GM23338 (cell line): ENCODE results near the gene HTT.

Experiments
- CTCF ChIP-seq, 2 experiments: fragments of 200-600 bp in 1 of 2; sonication (generic) in 1 of 2; conservative IDR thresholded peaks; 2 replicates each; pipeline versions ENCODE4 v1.5.1 to v1.6.1; 2016 to 2017; ENCODE audit warnings: antibody characterized with exemption in 2 of 2, low read depth in 2 of 2, mild to moderate bottlenecking in 2 of 2, moderate library complexity in 1 of 2
- EZH2 ChIP-seq: fragments of 200-600 bp; sonication (generic); IDR thresholded peaks from one replicate; pipeline ENCODE4 v1.8.0; 2017; ENCODE audit warnings: antibody characterized with exemption, mild to moderate bottlenecking, low read depth; ENCODE audit not compliant: unreplicated experiment
- EZH2phosphoT487 ChIP-seq: fragments of 200-600 bp; sonication (generic); IDR thresholded peaks from one replicate; pipeline ENCODE4 v1.8.1; 2018; ENCODE audit warnings: antibody characterized with exemption; ENCODE audit not compliant: unreplicated experiment
- POLR2AphosphoS5 ChIP-seq: IDR thresholded peaks from 2 replicates; pipeline ENCODE4 v1.6.1; 2016; ENCODE audit warnings: antibody characterized with exemption, low read depth
- REST ChIP-seq: IDR thresholded peaks from one replicate; pipeline ENCODE4 v1.6.1; 2018; ENCODE audit warnings: antibody characterized with exemption; ENCODE audit not compliant: unreplicated experiment
- ZNF331 ChIP-seq: fragments of 250-450 bp; sonication (Bioruptor Pico); IDR thresholded peaks from 2 replicates; pipeline ENCODE4 v1.5.0; 2020; ENCODE audit warnings: low read depth, mild to moderate bottlenecking, moderate library complexity

DNA sequence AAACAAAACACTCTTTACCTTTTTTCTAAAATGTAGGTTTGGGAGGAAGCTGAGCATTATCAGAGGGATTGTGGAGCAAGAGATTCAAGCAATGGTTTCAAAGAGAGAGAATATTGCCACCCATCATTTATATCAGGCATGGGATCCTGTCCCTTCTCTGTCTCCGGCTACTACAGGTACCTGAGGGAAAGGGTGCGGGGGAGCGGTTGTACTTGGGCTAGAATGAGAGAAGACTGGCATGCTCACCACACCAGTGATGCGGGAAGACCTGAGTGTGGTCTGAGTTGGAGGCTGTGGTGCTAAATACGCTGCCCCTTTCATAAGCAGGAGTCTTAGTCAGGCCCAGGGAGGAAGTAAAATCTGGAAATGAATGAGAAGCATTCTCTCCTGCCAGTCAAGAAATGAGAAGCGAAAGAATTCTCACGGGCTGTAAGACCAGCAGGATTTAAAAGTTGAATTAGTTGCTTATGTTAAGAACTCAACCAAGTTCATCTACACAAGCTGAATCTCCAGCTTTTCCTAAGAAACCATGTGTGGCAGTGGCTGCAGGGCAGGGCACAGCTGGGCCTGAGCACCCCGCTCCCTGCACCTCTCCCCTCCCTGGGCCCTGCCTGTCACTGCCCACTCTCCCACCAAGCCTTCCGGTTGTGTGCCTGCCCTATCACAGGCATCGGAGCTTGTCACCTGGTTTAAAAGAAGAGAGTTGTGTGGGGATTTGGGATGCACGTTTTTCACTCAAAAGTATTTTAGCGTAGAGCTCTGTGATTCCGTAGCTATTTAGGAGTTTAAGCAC is 149.7 kb downstream of the HTT start:
- no peak for TF ChIP-seq CTCF (conservative IDR thresholded peaks at IDR 0.05; ENCODE audit: low read depth in 2 of 2)
- TF ChIP-seq EZH2phosphoT487, result no peak
- TF ChIP-seq ZNF331 (CRISPR knock-in tag), result no peak
- no peak for TF ChIP-seq POLR2AphosphoS5
- TF ChIP-seq REST, result no peak
- no peak for TF ChIP-seq EZH2
